ENCODE results near the gene CD79B.

DNA sequence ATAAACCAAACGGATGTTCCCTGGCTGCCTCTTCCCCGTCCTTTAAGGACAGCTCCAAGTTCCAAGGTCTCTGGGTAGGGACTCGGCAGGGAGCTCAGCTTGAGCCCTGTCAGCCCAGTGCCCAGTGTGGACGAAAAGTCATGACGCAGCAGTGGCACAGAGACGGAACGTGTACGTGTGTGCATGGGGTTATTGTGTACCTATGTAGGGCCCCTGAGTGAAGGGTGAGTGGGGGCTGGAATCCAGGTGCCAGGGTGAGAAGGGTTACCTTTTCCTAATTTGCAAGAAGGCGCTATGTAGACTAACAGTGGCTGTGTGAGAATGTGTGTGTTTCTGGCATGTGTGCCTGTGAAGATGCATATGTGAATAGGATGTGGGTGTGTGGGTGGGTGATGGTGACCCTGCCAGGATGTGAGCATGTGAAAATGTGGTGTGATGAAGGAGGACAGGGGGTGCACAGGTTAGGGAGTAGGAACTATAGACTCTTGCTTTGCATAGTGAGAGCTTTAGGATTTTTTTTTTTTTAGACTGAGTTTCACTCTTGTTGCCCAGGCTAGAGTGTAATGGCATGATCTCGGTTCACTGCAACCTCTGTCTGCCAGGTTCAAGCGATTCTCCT is 34.6 kb upstream of the CD79B start:
- no peak for TF ChIP-seq POLR2A (conservative IDR thresholded peaks at IDR 0.05)
- no peak for TF ChIP-seq CBX3 (IDR thresholded peaks at IDR 0.05; ENCODE audit: borderline replicate concordance in 1 of 2, low read length in 2 of 2)
- TF ChIP-seq ZNF24 (IDR thresholded peaks at IDR 0.05): no peak
- no peak for TF ChIP-seq NR3C1 (CRISPR knock-in tag; IDR thresholded peaks at IDR 0.05)
- TF ChIP-seq ZBTB7A (IDR thresholded peaks at IDR 0.05; ENCODE audit: borderline replicate concordance, control insufficient read depth, low read depth, low read length): no peak
- no peak for TF ChIP-seq ZNF143 (CRISPR knock-in tag; IDR thresholded peaks at IDR 0.05)
- no peak for TF ChIP-seq EP300 (IDR thresholded peaks at IDR 0.05; ENCODE audit: low read length)
- TF ChIP-seq, protein P1, sequence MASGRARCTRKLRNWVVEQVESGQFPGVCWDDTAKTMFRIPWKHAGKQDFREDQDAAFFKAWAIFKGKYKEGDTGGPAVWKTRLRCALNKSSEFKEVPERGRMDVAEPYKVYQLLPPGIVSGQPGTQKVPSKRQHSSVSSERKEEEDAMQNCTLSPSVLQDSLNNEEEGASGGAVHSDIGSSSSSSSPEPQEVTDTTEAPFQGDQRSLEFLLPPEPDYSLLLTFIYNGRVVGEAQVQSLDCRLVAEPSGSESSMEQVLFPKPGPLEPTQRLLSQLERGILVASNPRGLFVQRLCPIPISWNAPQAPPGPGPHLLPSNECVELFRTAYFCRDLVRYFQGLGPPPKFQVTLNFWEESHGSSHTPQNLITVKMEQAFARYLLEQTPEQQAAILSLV (tag; IDR thresholded peaks at IDR 0.05): no peak
- TF ChIP-seq XRCC4 (IDR thresholded peaks at IDR 0.05; ENCODE audit: extremely low read depth, insufficient read depth, insufficient read length): no peak
- TF ChIP-seq TEAD4 (IDR thresholded peaks at IDR 0.05; ENCODE audit: low read length): no peak
- TF ChIP-seq TEAD4 (CRISPR knock-in tag; IDR thresholded peaks at IDR 0.05; ENCODE audit: borderline replicate concordance): no peak
- TF ChIP-seq BRD4 (IDR thresholded peaks at IDR 0.05): no peak
